GM18511 (cell line): ENCODE data around the gene VDR.

Experiments
- ATAC-seq: cut with Tn5 transposase; IDR thresholded peaks from one replicate; pipeline ENCODE4 v1.9.1; 2021; ENCODE audit warnings: mild to moderate bottlenecking, moderate library complexity; ENCODE audit not compliant: unreplicated experiment

The VDR gene

GRCh38 chr12:47904713-47905709 is at the start of gene VDR:
Gene VDR, minus strand, starts transcription at chr12:47904994. Its CDS starts 25,881 bp downstream, at chr12:47879113.
- peak; percentile 70 for ATAC-seq

- no peak for ATAC-seq
Observed at GRCh38 chr12:47954058-47954457, 49.3 kb upstream of the VDR start.

GRCh38 chr12:47950856-47951468 is 46.2 kb upstream of the VDR start:
- ATAC-seq = no peak

GRCh38 chr12:47949441-47950341 is 44.9 kb upstream of the VDR start:
- ATAC-seq = peak; percentile 48

GRCh38 chr12:47947341-47947740 is 42.5 kb upstream of the VDR start:
- ATAC-seq = no peak

- no peak for ATAC-seq
Observed at GRCh38 chr12:47946413-47947323, 41.9 kb upstream of the VDR start.

- no peak for ATAC-seq
Observed at GRCh38 chr12:47945341-47945728, 40.5 kb upstream of the VDR start.

GRCh38 chr12:47944685-47945340 is 40.0 kb upstream of the VDR start:
- ATAC-seq = no peak

- no peak for ATAC-seq
Observed at GRCh38 chr12:47943623-47944340, 39.0 kb upstream of the VDR start.

GRCh38 chr12:47942614-47943225 is 37.9 kb upstream of the VDR start:
- no peak for ATAC-seq

GRCh38 chr12:47941871-47942613 is 37.2 kb upstream of the VDR start:
- no peak for ATAC-seq

- no peak for ATAC-seq
Observed at GRCh38 chr12:47941475-47941780, 36.6 kb upstream of the VDR start.

GRCh38 chr12:47940773-47941474 is 36.1 kb upstream of the VDR start:
- ATAC-seq = no peak

GRCh38 chr12:47939009-47939601 is 34.3 kb upstream of the VDR start:
- ATAC-seq = no peak

- ATAC-seq = no peak
Observed at GRCh38 chr12:47938594-47938993, 33.8 kb upstream of the VDR start.

- no peak for ATAC-seq
Observed at GRCh38 chr12:47938093-47938492, 33.3 kb upstream of the VDR start.

- no peak for ATAC-seq
Observed at GRCh38 chr12:47935184-47935583, 30.4 kb upstream of the VDR start.
